K562 (cell line): ENCODE results near the gene COPG2. TPM values are rescaled to one million over a fixed set of nuclear protein-coding genes. Genes with fewer than 3 reads are reported as not detected.
A peak's percentile ranks its signal among the peaks of the same experiment; 100 is the strongest.

Experiments used
- CC2D1A ChIP-seq: fragments of 450-650 bp; IDR thresholded peaks from 2 replicates; pipeline ENCODE4 v1.6.1; 2017; ENCODE audit warnings: mild to moderate bottlenecking
- CREM ChIP-seq: IDR thresholded peaks from 2 replicates; pipeline ENCODE4 v1.6.1; 2014; ENCODE audit warnings: antibody characterized with exemption, low read depth
- L3MBTL2 ChIP-seq: fragments of 450-650 bp; IDR thresholded peaks from 2 replicates; pipeline ENCODE4 v1.6.1; 2016; ENCODE audit warnings: mild to moderate bottlenecking, moderate library complexity
- MAX ChIP-seq: sonication (generic); formaldehyde crosslinking; IDR thresholded peaks from 2 replicates; pipeline ENCODE4 v1.9.0; 2022; ENCODE audit warnings: mild to moderate bottlenecking, missing genetic modification reagents
- MTA2 ChIP-seq: fragments of 450-650 bp; IDR thresholded peaks from 2 replicates; pipeline ENCODE4 v1.6.1; 2016; ENCODE audit warnings: low read depth
- MYBL2 ChIP-seq, 2 experiments: fragments of 450-650 bp in 1 of 2; sonication (generic) in 1 of 2; formaldehyde crosslinking in 1 of 2; IDR thresholded peaks; 2 replicates each; pipeline versions ENCODE4 v1.6.1 to v1.8.1; 2017 to 2022; ENCODE audit warnings: borderline replicate concordance in 1 of 2, inconsistent platforms in 1 of 2, low read depth in 1 of 2, mild to moderate bottlenecking in 1 of 2, missing genetic modification reagents in 1 of 2, moderate library complexity in 1 of 2
- PRDM10 ChIP-seq: fragments of 450-650 bp; IDR thresholded peaks from 2 replicates; pipeline ENCODE4 v1.6.1; 2018; ENCODE audit not compliant: partially characterized antibody
- SMC3 ChIP-seq: conservative IDR thresholded peaks from 2 replicates; pipeline ENCODE4 v1.6.1; 2011; ENCODE audit warnings: low read depth, low read length, improper control_type of control experiment; ENCODE audit not compliant: insufficient read depth
- ZFP91 ChIP-seq: sonication (generic); formaldehyde crosslinking; IDR thresholded peaks from 2 replicates; pipeline ENCODE4 v1.8.0; 2022; ENCODE audit warnings: mild to moderate bottlenecking, missing genetic modification reagents
- polyA plus RNA-seq, 8 experiments: library from polyadenylated mRNA; depleted of rRNA in 4 of 8; stranded (reverse) in 5 of 8; unstranded in 3 of 8; fragments of >200 nt; fragmentation: Nextera tagmentation in 2 of 8; fragmentation: Illumina TruSeq in 1 of 8; extraction: Ambion mirVana in 2 of 8; extraction: Trizol in 1 of 8; gene quantifications; 2 replicates each; pipeline versions ENCODE4 v1.2.1 to v1.2.3, GENCODE V29; 2011 to 2014; ENCODE audit warnings: inconsistent platforms in 1 of 8, missing spikeins in 1 of 8
- total RNA-seq, 7 experiments: library from RNA; depleted of rRNA in 6 of 7; stranded (reverse); fragments of >200 nt in 6 of 7; fragmentation: Illumina TruSeq in 2 of 7; extraction: Trizol in 2 of 7; gene quantifications; 2 replicates each; pipeline versions ENCODE4 v1.2.1 to v1.2.3, GENCODE V29; 2011 to 2021; ENCODE audit warnings: low replicate concordance in 1 of 7

The COPG2 gene
- total and polyA plus RNA-seq, 9 of the 15 experiments (the other 6 are each of a cell fraction or from before 2014, with no cell fraction given), result 6.6 to 104 (median 32.5) TPM

- TF ChIP-seq SMC3, result peak; percentile 53; the same call in 1 of the 2 replicates
- TF ChIP-seq L3MBTL2, result peak; percentile 92
- no peak for TF ChIP-seq MYBL2 (IDR thresholded peaks at IDR 0.05; ENCODE audit: low read depth)
- TF ChIP-seq MYBL2 (CRISPR knock-in tag; IDR thresholded peaks at IDR 0.05; ENCODE audit: borderline replicate concordance), result no peak
- peak; percentile 47; the same call in 1 of the 2 replicates for TF ChIP-seq MAX (CRISPR knock-in tag)
- TF ChIP-seq CREM, result 0 out of 2 replicates have a peak, but pooled peaks have one; percentile 9
- no peak for TF ChIP-seq MTA2
- TF ChIP-seq ZFP91 (CRISPR knock-in tag), result peak; percentile 27; the same call in 1 of the 2 replicates
- TF ChIP-seq PRDM10, result no peak
- 0 out of 2 replicates have a peak, but pooled peaks have one; percentile 23 for TF ChIP-seq CC2D1A
Observed at GRCh38 chr7:130486114-130486953, 182.2 kb downstream of the COPG2 start (continued).
